ENCODE measurements around the gene ULK2.
"Not testable (repeated sequence)": the region's sequence is repeated elsewhere in the genome, so short reads cannot be mapped to it uniquely, and the experiment has no call there.

The ULK2 gene

GRCh38 chr17:19766016-19766415 is 101.7 kb downstream of the ULK2 start:
- no peak for TF ChIP-seq FOXK2 (IDR thresholded peaks at IDR 0.05)
- no peak for TF ChIP-seq SUZ12 (IDR thresholded peaks at IDR 0.05)
- no peak for TF ChIP-seq SP1 (IDR thresholded peaks at IDR 0.05)
- no peak for TF ChIP-seq ZNF384 (IDR thresholded peaks at IDR 0.05)
- TF ChIP-seq ARNT (IDR thresholded peaks at IDR 0.05): no peak
- TF ChIP-seq FOXA1 (IDR thresholded peaks at IDR 0.05): no peak
- no peak for TF ChIP-seq HDGF (IDR thresholded peaks at IDR 0.05; ENCODE audit: borderline replicate concordance)
- no peak for TF ChIP-seq BHLHE40 (IDR thresholded peaks at IDR 0.05; ENCODE audit: borderline replicate concordance)
- POLR2A ChIA-PET: interaction anchor here (1.2 to 1.4 kb wide), 2 partner anchors 117 to 388 kb away, joined by 5 to 11 read pairs; partner anchors contain the start of genes ALDH3A2 and MAPK7
- CTCF ChIA-PET: interaction anchor here (0.6 to 2.0 kb wide), 19 partner anchors 10 to 404 kb away, joined by 3 to 12 read pairs (median 3); partner anchors contain the start of genes ALDH3A2 and B9D1
- no peak for DNase-seq (ENCODE audit: extremely low spot score)

- ChIA-PET CTCF (interaction anchor here (0.6 to 3.4 kb wide), 8 partner anchors 8 to 401 kb away, joined by 3 to 28 read pairs (median 14); partner anchors contain the start of gene B9D1), POLR2A (interaction anchor here (1.2 to 7.2 kb wide), 2 partner anchors 19 to 386 kb away, joined by 3 to 46 read pairs; partner anchors contain the start of gene MAPK7)
- DNase-seq (ENCODE audit: extremely low spot score): not testable (repeated sequence)
Measured at GRCh38 chr17:19763991-19764390, 103.7 kb downstream of the ULK2 start.

- TF ChIP-seq FOXK2 (IDR thresholded peaks at IDR 0.05) (no peak), ELF4 (IDR thresholded peaks at IDR 0.05) (no peak), NFRKB (IDR thresholded peaks at IDR 0.05) (no peak), TARDBP (IDR thresholded peaks at IDR 0.05) (no peak), BHLHE40 (IDR thresholded peaks at IDR 0.05; ENCODE audit: borderline replicate concordance) (no peak), ARNT (IDR thresholded peaks at IDR 0.05) (no peak), ZNF384 (IDR thresholded peaks at IDR 0.05) (no peak), CTBP1 (IDR thresholded peaks at IDR 0.05; ENCODE audit: borderline replicate concordance) (no peak), HDGF (IDR thresholded peaks at IDR 0.05; ENCODE audit: borderline replicate concordance) (no peak), SUZ12 (IDR thresholded peaks at IDR 0.05) (no peak), LEF1 (IDR thresholded peaks at IDR 0.05; ENCODE audit: borderline replicate concordance) (no peak), FOXM1 (IDR thresholded peaks at IDR 0.05; ENCODE audit: borderline replicate concordance) (no peak), FOXA1 (IDR thresholded peaks at IDR 0.05) (no peak), SP1 (IDR thresholded peaks at IDR 0.05) (no peak), L3MBTL2 (conservative IDR thresholded peaks at IDR 0.05) (no peak), PKNOX1 (IDR thresholded peaks at IDR 0.05) (no peak)
- ChIA-PET POLR2A (interaction anchor here (1.2 to 7.2 kb wide), 6 partner anchors 9 to 385 kb away, joined by 3 to 46 read pairs (median 4); partner anchors contain the start of genes ALDH3A2 and MAPK7), CTCF (interaction anchor here (0.8 to 3.4 kb wide), 10 partner anchors 9 to 400 kb away, joined by 3 to 28 read pairs (median 14); partner anchors contain the start of genes ALDH3A2 and B9D1)
- no peak for DNase-seq (ENCODE audit: extremely low spot score)
Measured at GRCh38 chr17:19763416-19763815, 104.3 kb downstream of the ULK2 start.

- ChIA-PET POLR2A (interaction anchor here (0.8 to 7.2 kb wide), 9 partner anchors 9 to 476 kb away, joined by 3 to 46 read pairs (median 4); partner anchors contain the start of genes ALDH3A2 and MAPK7), CTCF (interaction anchor here (0.6 to 3.4 kb wide), 26 partner anchors 9 to 399 kb away, joined by 3 to 28 read pairs (median 4); partner anchors contain the start of genes ALDH3A2, B9D1 and MAPK7)
- DNase-seq (ENCODE audit: extremely low spot score): peak; percentile 85
- TF ChIP-seq TARDBP (IDR thresholded peaks at IDR 0.05) (no peak), PKNOX1 (IDR thresholded peaks at IDR 0.05) (no peak), FOXA1 (IDR thresholded peaks at IDR 0.05) (no peak), FOXK2 (IDR thresholded peaks at IDR 0.05) (no peak), FOXM1 (IDR thresholded peaks at IDR 0.05; ENCODE audit: borderline replicate concordance) (no peak; the same call in 1 of the 2 replicates), ZNF384 (IDR thresholded peaks at IDR 0.05) (no peak), ELF4 (IDR thresholded peaks at IDR 0.05) (no peak), CTBP1 (IDR thresholded peaks at IDR 0.05; ENCODE audit: borderline replicate concordance) (no peak), L3MBTL2 (conservative IDR thresholded peaks at IDR 0.05) (no peak), BHLHE40 (IDR thresholded peaks at IDR 0.05; ENCODE audit: borderline replicate concordance) (no peak), HDGF (IDR thresholded peaks at IDR 0.05; ENCODE audit: borderline replicate concordance) (no peak)
Measured at GRCh38 chr17:19762515-19762961, 105.2 kb downstream of the ULK2 start.

- TF ChIP-seq L3MBTL2 (conservative IDR thresholded peaks at IDR 0.05): no peak
- TF ChIP-seq FOXA1 (IDR thresholded peaks at IDR 0.05): no peak
- no peak for TF ChIP-seq SUZ12 (IDR thresholded peaks at IDR 0.05)
- no peak for TF ChIP-seq FOXK2 (IDR thresholded peaks at IDR 0.05)
- no peak for TF ChIP-seq SP1 (IDR thresholded peaks at IDR 0.05)
- DNase-seq (ENCODE audit: extremely low spot score): no peak
- ChIA-PET CTCF (interaction anchor here (0.8 to 2.7 kb wide), 2 partner anchors 17 to 398 kb away, joined by 4 to 16 read pairs; partner anchors contain the start of gene B9D1), POLR2A (interaction anchor here (1.2 to 7.2 kb wide), 2 partner anchors 10 to 15 kb away, joined by 3 to 46 read pairs; no protein-coding TSS in a partner anchor)
Measured at GRCh38 chr17:19760746-19761145, 107.0 kb downstream of the ULK2 start.

GRCh38 chr17:19759568-19760549 is 107.9 kb downstream of the ULK2 start:
- TF ChIP-seq L3MBTL2 (conservative IDR thresholded peaks at IDR 0.05) (no peak), BHLHE40 (IDR thresholded peaks at IDR 0.05; ENCODE audit: borderline replicate concordance) (no peak), PKNOX1 (IDR thresholded peaks at IDR 0.05) (no peak), SP1 (IDR thresholded peaks at IDR 0.05) (no peak)
- ChIA-PET CTCF (interaction anchor here (0.8 to 2.7 kb wide), 2 partner anchors 16 to 397 kb away, joined by 4 to 16 read pairs; partner anchors contain the start of gene B9D1), POLR2A (interaction anchor here (1.2 to 7.2 kb wide), 2 partner anchors 9 to 14 kb away, joined by 3 to 46 read pairs; no protein-coding TSS in a partner anchor)
- DNase-seq (ENCODE audit: extremely low spot score): no peak

Data from HEK293T (cell line).